ENCODE measurements around the gene PDLIM7. TPM values are rescaled to one million over a fixed set of nuclear protein-coding genes. Genes with fewer than 3 reads are reported as not detected.

Gene PDLIM7
- total and polyA plus RNA-seq, 2 experiments from 2014 or later, result 94.7 to 128 TPM

GRCh38 chr5:177484902-177485549 is 12.4 kb downstream of the PDLIM7 start:
- DNase-seq (ENCODE audit: low spot score), result no peak
- no peak overlapping the region for H2AFZ ChIP-seq
- H3K36me3 ChIP-seq (ENCODE audit: insufficient read depth), result peaks cover 14% of the 10 kb centered on the region
- no peaks in the 10 kb centered on the region for H3K27me3 ChIP-seq (ENCODE audit: insufficient read depth)
- peak; percentile 5 for ATAC-seq
- H3K9me2 ChIP-seq (ENCODE audit: insufficient read depth), result no peaks in the 10 kb centered on the region
- Mint-ChIP-seq H3K27ac (no peak overlapping the region), H3K36me3 (ENCODE audit: low read depth) (peaks cover 69% of the 10 kb centered on the region), H3K9me3 (peaks cover 2% of the 10 kb centered on the region; the same call in 1 of the 3 replicates), H3K4me1 (peaks cover 2% of the 10 kb centered on the region; the same call in 2 of the 3 replicates), H3K4me3 (no peak overlapping the region), H3K27me3 (ENCODE audit: insufficient read depth, low read depth, poor library complexity) (peaks cover 23% of the 10 kb centered on the region)
- no peaks in the 10 kb centered on the region; the same call in 1 of the 2 replicates for H4K20me1 ChIP-seq (replicated peaks; ENCODE audit: insufficient read depth)
- no peak for TF ChIP-seq CREB1 (CRISPR knock-in tag; IDR thresholded peaks at IDR 0.05; ENCODE audit: low read depth)
- TF ChIP-seq POLR2AphosphoS5 (IDR thresholded peaks at IDR 0.05; ENCODE audit: low read depth), result 0 out of 2 replicates have a peak, but pooled peaks have one; percentile 16
- TF ChIP-seq CTCF (conservative IDR thresholded peaks at IDR 0.05; ENCODE audit: low read depth in 2 of 2), result peak in 1 of 2 experiments; percentile 24; a peak in 2 of 4 replicates
- H3K4me2 ChIP-seq, result no peak overlapping the region
- H3K4me1 ChIP-seq (ENCODE audit: insufficient read depth), result no peaks in the 10 kb centered on the region
- H3K4me3 ChIP-seq, result no peak overlapping the region
- no peaks in the 10 kb centered on the region for H3K79me2 ChIP-seq (replicated peaks; ENCODE audit: insufficient read depth)
- H3K27ac ChIP-seq (ENCODE audit: low read depth), result no peak overlapping the region
- 0 out of 2 replicates have a peak, but pooled peaks cover 4% of the 10 kb centered on the region for H3F3A ChIP-seq (replicated peaks; ENCODE audit: low read depth)

DNA sequence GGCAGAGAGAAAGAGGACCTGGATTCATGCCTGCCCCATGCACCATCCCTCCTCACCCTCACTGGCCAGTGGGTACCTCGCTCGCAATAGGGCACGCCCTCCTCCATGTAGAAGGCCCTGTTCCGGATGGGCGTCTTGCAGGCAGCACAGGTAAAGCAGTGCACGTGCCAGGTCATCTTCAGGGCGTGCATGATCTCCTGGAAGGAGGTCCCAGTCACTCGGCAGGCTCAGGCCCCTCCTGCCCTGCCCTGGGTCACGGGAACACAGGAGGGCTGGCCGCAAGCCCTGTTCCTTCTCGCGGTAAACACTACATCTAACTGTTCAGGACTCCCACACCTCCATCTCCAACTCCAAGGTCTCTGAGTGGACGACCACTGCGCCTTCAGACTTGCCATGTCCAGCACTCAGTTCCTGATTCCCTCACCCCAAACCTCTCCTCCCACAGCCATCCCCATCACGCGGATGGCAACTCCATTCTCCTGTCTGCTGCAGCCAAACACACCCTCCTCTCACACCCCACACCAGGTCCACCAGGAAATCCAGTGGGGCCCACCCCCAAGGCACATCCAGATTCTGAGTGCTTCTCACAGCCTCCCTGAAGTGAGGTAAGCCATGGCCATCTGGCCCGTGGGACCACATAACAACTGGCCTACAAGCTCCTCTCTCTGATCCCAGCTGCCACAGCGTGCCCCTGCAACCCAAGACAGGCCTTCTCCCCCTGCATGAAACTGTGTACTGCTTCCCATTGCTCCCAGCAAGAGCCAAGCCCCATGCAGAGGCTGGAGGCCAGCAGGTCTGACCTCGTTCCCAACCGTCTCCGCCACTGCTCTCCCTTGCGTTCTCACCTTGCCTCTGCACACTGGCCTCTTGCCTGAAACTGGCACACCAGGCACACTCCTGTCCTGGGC is 13.2 kb downstream of the PDLIM7 start:
- no peaks in the 10 kb centered on the region for H3K79me2 ChIP-seq (replicated peaks; ENCODE audit: insufficient read depth)
- no peak for DNase-seq (ENCODE audit: low spot score)
- no peak overlapping the region for H3K4me3 ChIP-seq
- no peaks in the 10 kb centered on the region; the same call in 1 of the 2 replicates for H4K20me1 ChIP-seq (replicated peaks; ENCODE audit: insufficient read depth)
- H3K4me1 ChIP-seq (ENCODE audit: insufficient read depth), result no peaks in the 10 kb centered on the region
- H3K4me2 ChIP-seq, result no peak overlapping the region
- Mint-ChIP-seq H3K4me3 (no peak overlapping the region), H3K36me3 (ENCODE audit: low read depth) (peaks cover 69% of the 10 kb centered on the region), H3K27me3 (ENCODE audit: insufficient read depth, low read depth, poor library complexity) (peaks cover 23% of the 10 kb centered on the region), H3K27ac (peak overlapping the region; percentile 29; the same call in 1 of the 2 replicates), H3K9me3 (no peaks in the 10 kb centered on the region), H3K4me1 (peaks cover 2% of the 10 kb centered on the region; the same call in 2 of the 3 replicates)
- ATAC-seq, result no peak
- H2AFZ ChIP-seq, result no peak overlapping the region
- no peak overlapping the region for H3K27ac ChIP-seq (ENCODE audit: low read depth)
- peaks cover 14% of the 10 kb centered on the region; the same call in 1 of the 2 replicates for H3K36me3 ChIP-seq (ENCODE audit: insufficient read depth)
- no peaks in the 10 kb centered on the region for H3K27me3 ChIP-seq (ENCODE audit: insufficient read depth)
- H3F3A ChIP-seq (replicated peaks; ENCODE audit: low read depth), result 0 out of 2 replicates have a peak, but pooled peaks cover 8% of the 10 kb centered on the region
- H3K9me2 ChIP-seq (ENCODE audit: insufficient read depth), result no peaks in the 10 kb centered on the region
- TF ChIP-seq ZNF331 (CRISPR knock-in tag; IDR thresholded peaks at IDR 0.05; ENCODE audit: low read depth), result no peak
- no peak for TF ChIP-seq REST (IDR thresholded peaks at IDR 0.05; ENCODE audit: unreplicated experiment)
- TF ChIP-seq JUNB (IDR thresholded peaks at IDR 0.05; ENCODE audit: unreplicated experiment), result no peak
- TF ChIP-seq EZH2 (IDR thresholded peaks at IDR 0.05; ENCODE audit: low read depth, unreplicated experiment), result no peak
- TF ChIP-seq CREB1 (CRISPR knock-in tag; IDR thresholded peaks at IDR 0.05; ENCODE audit: low read depth), result no peak
- no peak for TF ChIP-seq EZH2phosphoT487 (IDR thresholded peaks at IDR 0.05; ENCODE audit: unreplicated experiment)
- TF ChIP-seq NANOG (IDR thresholded peaks at IDR 0.05; ENCODE audit: borderline replicate concordance), result no peak
- TF ChIP-seq ZNF114 (CRISPR knock-in tag; IDR thresholded peaks at IDR 0.05), result no peak
- TF ChIP-seq STAT1 (IDR thresholded peaks at IDR 0.05; ENCODE audit: unreplicated experiment), result no peak
- TF ChIP-seq, protein P1, sequence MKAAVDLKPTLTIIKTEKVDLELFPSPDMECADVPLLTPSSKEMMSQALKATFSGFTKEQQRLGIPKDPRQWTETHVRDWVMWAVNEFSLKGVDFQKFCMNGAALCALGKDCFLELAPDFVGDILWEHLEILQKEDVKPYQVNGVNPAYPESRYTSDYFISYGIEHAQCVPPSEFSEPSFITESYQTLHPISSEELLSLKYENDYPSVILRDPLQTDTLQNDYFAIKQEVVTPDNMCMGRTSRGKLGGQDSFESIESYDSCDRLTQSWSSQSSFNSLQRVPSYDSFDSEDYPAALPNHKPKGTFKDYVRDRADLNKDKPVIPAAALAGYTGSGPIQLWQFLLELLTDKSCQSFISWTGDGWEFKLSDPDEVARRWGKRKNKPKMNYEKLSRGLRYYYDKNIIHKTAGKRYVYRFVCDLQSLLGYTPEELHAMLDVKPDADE (IDR thresholded peaks at IDR 0.05), result no peak
- TF ChIP-seq POLR2AphosphoS5 (IDR thresholded peaks at IDR 0.05; ENCODE audit: low read depth), result no peak
